Tongue (tissue), 2 donors: ENCODE measurements around the gene DNAJC5. TPM values are rescaled to one million over a fixed set of nuclear protein-coding genes. Genes with fewer than 3 reads are reported as not detected.
"Not testable (repeated sequence)": the region's sequence is repeated elsewhere in the genome, so short reads cannot be mapped to it uniquely, and the experiment has no call there.

Experiments
- DNase-seq: peaks from one replicate; pipeline ENCODE4 v3.0.0-alpha.2; 2015
- total RNA-seq: library from RNA; depleted of rRNA; stranded (reverse); fragments of >200 nt; gene quantifications from one replicate; pipeline ENCODE4 v1.2.3, GENCODE V29; 2014

The DNAJC5 gene
- total RNA-seq, 1 donor from 2014 or later, result 37.6 TPM

DNA sequence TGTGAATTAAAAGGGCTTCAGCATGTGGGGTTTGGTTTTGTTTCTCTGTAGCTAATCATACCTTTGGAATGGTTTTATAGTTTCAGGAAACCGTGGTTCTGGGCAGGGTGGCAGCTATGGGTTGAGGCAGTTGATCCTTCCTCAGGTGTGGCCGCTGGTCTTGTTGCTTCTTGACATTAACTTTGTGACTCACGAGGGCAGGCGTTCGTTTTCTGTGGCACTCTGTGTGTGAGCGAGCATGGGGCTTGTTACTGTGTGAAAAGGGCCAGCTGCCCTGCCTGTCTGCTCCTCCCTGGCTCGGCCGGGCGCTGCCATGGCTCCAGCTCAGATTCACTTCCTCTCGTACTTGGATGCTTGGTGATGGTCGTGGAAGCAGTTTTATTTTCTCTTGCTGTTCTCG lies 16.2 kb downstream of the DNAJC5 start:
- peak; percentile 50 for DNase-seq

DNA sequence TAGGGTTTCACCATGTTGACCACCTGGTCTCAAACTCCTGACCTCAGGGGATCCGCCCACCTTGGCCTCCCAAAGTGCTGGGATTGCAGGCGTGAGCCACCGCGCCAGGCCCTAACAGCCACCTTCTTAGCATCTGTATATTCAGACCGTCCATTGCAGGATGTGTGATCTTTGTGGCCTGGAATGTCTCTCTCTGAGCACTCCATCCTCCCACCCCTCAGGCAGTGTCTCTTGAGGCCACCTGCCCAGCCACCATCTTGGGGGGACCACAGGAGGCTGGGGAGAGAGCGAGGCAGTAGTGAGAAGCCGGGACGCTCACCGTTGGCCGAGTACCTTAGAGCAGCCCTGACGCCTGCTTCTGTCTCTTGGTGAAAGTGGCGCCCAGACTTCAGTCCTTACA lies 18.8 kb downstream of the DNAJC5 start:
- no peak for DNase-seq

DNA sequence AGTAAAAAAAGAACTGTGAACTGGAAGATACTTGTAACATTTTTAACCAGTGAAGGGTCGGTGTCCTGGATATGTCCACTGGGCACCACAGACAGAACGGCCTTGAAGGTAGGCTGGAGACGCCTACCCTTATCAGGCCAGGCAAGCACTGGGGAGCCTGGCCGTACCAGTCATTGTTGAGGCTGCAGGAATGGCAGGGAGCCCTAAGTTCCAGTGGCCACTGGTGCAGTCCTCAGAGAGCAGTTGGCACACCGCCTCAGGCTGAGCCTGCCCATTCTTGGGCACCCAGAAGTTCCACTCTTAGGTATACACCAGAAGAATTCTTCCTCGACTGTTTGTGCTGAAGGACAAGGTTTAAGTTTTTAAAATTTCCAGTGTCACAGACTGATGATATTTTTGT lies 20.5 kb downstream of the DNAJC5 start:
- no peak for DNase-seq

- DNase-seq, result not testable (repeated sequence)
Observed at GRCh38 chr20:63916371-63916939, 21.5 kb downstream of the DNAJC5 start.

- no peak for DNase-seq
Observed at GRCh38 chr20:63917811-63918210, 22.9 kb downstream of the DNAJC5 start.

DNA sequence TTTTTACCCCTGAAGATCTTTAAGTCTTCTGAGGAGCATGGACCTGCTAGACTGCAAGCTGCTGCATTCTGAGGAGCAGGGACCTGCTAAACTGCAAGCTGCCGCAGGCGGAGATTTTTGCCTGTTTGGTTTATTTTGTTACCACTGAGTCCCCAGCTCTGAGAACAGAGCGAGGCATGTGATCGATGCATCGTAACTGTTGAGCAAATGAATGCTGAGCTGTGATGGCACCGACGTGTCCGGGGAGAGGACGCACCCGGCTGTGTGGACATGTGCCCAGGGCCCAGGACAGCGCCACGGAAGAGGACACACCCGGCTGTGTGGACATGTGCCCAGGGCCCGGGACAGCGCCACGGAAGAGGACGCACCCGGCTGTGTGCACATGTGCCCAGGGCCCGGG lies 24.2 kb downstream of the DNAJC5 start:
- DNase-seq, result no peak

- DNase-seq, result no peak
Observed at GRCh38 chr20:63920226-63920625, 25.3 kb downstream of the DNAJC5 start.

GRCh38 chr20:63923651-63924050 lies 28.7 kb downstream of the DNAJC5 start:
- DNase-seq, result peak; percentile 41

GRCh38 chr20:63924241-63924640 lies 29.3 kb downstream of the DNAJC5 start:
- no peak for DNase-seq

GRCh38 chr20:63926298-63926697 lies 31.4 kb downstream of the DNAJC5 start:
- DNase-seq, result no peak

DNA sequence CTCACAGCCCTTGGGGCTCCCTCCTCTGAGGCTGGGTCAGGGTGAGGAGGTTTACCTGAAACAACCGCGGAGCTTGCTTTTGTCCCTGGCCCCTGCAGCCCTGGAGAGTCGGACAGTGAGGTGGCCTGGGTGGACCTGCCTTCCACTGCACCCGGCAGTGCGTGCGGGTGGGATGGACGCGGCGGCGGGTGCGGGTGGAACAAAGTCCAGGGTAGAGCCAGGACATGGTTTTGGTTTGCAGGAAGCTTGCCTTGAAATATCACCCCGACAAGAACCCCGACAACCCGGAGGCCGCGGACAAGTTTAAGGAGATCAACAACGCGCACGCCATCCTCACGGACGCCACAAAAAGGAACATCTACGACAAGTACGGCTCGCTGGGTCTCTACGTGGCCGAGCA lies 34.1 kb downstream of the DNAJC5 start:
- DNase-seq, result no peak

DNA sequence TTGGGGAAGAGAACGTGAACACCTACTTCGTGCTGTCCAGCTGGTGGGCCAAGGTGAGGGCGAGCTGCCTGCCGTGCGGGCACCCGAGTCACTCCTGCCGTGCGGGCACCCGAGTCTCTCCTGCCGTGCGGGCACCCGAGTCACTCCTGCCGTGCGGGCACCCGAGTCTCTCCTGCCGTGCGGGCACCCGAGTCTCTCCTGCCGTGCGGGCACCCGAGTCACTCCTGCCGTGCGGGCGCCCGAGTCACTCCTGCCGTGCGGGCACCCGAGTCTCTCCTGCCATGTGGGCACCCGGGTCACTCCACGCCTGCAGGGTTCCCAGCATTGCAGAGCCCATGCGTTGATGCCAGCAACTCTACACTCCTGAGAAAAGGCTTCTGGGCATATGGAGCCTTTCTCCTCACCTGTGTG lies 34.6 kb downstream of the DNAJC5 start:
- DNase-seq, result not testable (repeated sequence)

- DNase-seq, result no peak
Observed at GRCh38 chr20:63930971-63931553, 36.1 kb downstream of the DNAJC5 start.

DNA sequence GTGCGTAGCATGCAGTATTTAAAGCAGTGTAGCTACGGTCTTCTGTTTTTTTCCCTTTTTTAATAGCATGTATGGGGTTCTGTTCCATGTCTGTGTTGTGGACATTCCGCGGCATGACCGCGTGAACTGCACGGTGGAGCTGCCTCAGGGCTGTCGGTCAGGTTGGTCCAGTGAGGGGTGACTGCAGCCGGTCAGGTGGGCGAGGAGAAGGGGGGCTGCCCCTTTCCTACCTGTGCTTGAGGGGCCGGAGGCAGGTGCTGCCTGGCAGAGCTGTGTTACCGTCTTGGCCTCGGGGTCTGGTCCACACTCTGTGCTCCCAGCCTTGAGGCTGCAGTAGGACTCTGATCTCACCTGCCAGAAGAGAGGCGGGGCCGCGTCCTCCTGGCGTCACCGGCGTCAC lies 36.8 kb downstream of the DNAJC5 start:
- DNase-seq, result no peak

DNA sequence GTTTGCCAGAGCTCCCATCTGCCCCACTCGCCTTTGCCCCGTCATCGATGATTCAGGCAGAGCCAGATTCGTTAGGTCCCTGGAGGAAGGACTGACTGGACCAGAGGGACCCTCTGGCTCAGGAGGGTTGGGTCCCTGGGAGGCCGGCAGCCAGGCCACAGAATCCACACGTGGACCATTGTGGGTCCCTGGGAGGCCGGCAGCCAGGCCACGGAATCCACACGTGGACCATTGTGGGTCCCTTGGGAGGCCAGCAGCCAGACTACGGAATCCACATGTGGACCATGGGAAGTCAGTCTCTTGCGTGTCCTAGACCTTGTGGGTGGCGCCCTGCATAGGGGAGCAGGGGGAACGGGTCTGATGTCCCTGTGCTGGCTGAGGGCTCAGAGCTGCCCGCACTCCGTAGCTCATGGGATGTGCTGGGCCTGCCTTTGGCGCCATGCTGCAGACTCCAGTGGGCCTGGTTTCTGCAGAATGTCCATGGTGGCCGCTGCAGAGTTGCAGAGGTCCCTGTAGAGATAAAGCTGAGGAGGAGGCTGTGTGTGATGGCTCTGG lies 37.8 kb downstream of the DNAJC5 start:
- DNase-seq, result no peak

- no peak for DNase-seq
Observed at GRCh38 chr20:63933646-63934045, 38.7 kb downstream of the DNAJC5 start.

GRCh38 chr20:63934271-63935068 lies 39.5 kb downstream of the DNAJC5 start:
- DNase-seq, result no peak

GRCh38 chr20:63935447-63935846 lies 40.5 kb downstream of the DNAJC5 start:
- DNase-seq, result no peak

DNA sequence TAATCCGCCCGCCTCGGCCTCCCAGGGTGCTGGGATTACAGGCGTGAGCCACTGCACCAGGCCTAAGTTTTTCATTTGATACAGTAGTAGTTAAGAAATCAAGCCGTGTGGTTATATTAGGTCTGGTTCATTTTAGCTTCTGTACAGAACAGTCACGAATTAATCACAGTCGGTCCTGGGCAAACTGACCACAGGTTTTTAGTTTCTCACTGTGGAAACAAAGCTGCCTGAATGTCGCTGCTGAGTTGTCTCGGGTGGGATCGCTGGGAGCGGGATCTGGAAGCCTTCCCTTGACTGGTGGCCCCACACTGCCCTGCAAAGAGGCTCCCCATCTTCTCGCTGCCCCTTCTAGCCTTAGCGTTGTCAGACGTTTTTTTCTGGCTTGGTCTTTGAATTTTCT lies 42.7 kb downstream of the DNAJC5 start:
- no peak for DNase-seq

- no peak for DNase-seq
Observed at GRCh38 chr20:63939061-63939935, 44.4 kb downstream of the DNAJC5 start.

DNA sequence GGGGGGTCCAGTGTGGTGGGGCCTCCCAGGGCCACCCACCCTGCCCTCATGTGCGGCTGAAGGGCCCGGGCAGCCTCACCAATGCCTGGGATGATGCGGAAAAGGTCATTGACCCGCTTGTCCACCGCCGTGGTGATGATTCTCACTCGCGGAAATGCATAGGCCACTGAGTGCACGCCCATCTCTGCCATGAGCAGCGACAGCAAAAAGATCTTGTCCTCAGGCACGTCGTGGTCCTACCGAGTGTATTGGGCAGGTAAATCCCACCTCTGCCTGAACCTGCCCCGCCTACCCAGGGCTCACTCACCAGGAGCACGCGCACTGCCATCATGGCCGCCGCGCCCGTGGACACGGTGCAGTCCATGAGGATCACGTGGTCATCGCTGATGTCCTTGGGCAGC lies 45.1 kb downstream of the DNAJC5 start:
- DNase-seq, result no peak
